Psoas muscle (tissue), 8 donors: Measurements from ENCODE around the gene TPGS1. TPM values are rescaled to one million over a fixed set of nuclear protein-coding genes. Genes with fewer than 3 reads are reported as not detected.

Experiments used
- ATAC-seq, 4 donors: fragments of 200-7000 bp; cut with Tn5 transposase; one replicate each; pipeline ENCODE4 v1.9.1; 2020; ENCODE audit warnings: moderate library complexity in 3 of 4, mild to moderate bottlenecking in 2 of 4
- DNase-seq, 2 donors: peaks; one replicate each; pipeline ENCODE4 v3.0.0-alpha.2; 2020
- H3K27ac ChIP-seq: fragments of 200-600 bp; one replicate; pipeline ENCODE4 v1.8.0; 2022
- H3K27me3 ChIP-seq, 3 donors: fragments of 200-600 bp in 1 of 3; one replicate each; pipeline versions ENCODE4 v1.6.1 to v1.8.0; 2013 to 2022; ENCODE audit warnings: low read length in 2 of 3, mild to moderate bottlenecking in 2 of 3, moderate library complexity in 1 of 3; ENCODE audit not compliant: insufficient read depth in 3 of 3
- H3K36me3 ChIP-seq, 2 donors: fragments of 200-600 bp in 1 of 2; one replicate each; pipeline versions ENCODE4 v1.6.1 to v1.8.0; 2013 to 2022; ENCODE audit warnings: low read depth in 1 of 2, mild to moderate bottlenecking in 1 of 2, moderate library complexity in 1 of 2; ENCODE audit not compliant: insufficient read depth in 1 of 2
- H3K4me1 ChIP-seq: fragments of 200-600 bp; one replicate; pipeline ENCODE4 v1.8.0; 2022
- H3K4me3 ChIP-seq: fragments of 200-600 bp; one replicate; pipeline ENCODE4 v1.8.0; 2022; ENCODE audit warnings: mild to moderate bottlenecking
- H3K9me3 ChIP-seq: fragments of 200-600 bp; one replicate; pipeline ENCODE4 v1.8.0; 2022
- CTCF ChIP-seq: fragments of 200-600 bp; IDR thresholded peaks from one replicate; pipeline ENCODE4 v1.8.0; 2022; ENCODE audit warnings: antibody characterized with exemption
- WGBS, 3 donors: extraction: QIAGEN DNeasy Blood & Tissue Kit; methylation state at CpG; one replicate each; pipeline versions ENCODE4 v1.1.6 to v1.1.7; 2013; 5-methylcytosine and 5-hydroxymethylcytosine counted together
- intact Hi-C, 2 donors: fragments of 100-400 bp; cut with DNase I; formaldehyde crosslinking; loops; one replicate each; pipeline versions ENCODE4 v1.11.0 to v1.14.2; 2022
- polyA plus RNA-seq, 3 donors: library from polyadenylated mRNA; stranded (reverse); fragments of 200-250 nt; gene quantifications; one replicate each; pipeline ENCODE4 v1.2.3, GENCODE V29; 2013
- total RNA-seq, 4 donors: library from RNA; stranded (reverse); fragmentation: NEBNext Ultra II Directional in 2 of 4; extraction: Animal tissue kit (Norgen Biotek cat#: 25700) in 2 of 4; gene quantifications; one replicate each; pipeline versions ENCODE4 v1.2.1 to v1.2.4, GENCODE V29; 2021 to 2023
- donor health status: healthy with polysubstance abuse.
- donor health status: DM: no; HTN: no; CAD: no; lungs with moderate emphysema.
- donor health status: Bipolar disorder and iron deficiency.
- donor health status: healthy.
- donor health status: DM: yes; HTN: yes; CAD: no.
- donor health status: DM: no; HTN: no; CAD: no.
- donor health status: DM: no; HTN: no; CAD: no.
- donor health status: DM: yes; HTN: yes; CAD: no.

The TPGS1 gene
- total and polyA plus RNA-seq, 7 donors: 8.9 to 16.6 (median 10.6) TPM

GRCh38 chr19:482186-483041, 24.9 kb upstream of the TPGS1 start:
- no peak for TF ChIP-seq CTCF
- ATAC-seq (no peak), DNase-seq (peak in 1 of 2 donors; percentile 28)
- no peak overlapping the region for H3K27ac ChIP-seq
- no peaks in the 10 kb centered on the region for H3K9me3 ChIP-seq
- WGBS, 3 donors: 51 to 59% (median 54%) methylated on average over 19 to 20 of the region's 20 CpGs
- no peak overlapping the region for H3K4me3 ChIP-seq
- intact Hi-C loops: loop anchor here in 1 of 2 donors (10.0 kb wide), 1 partner anchor 98 kb away; no protein-coding TSS in a partner anchor
- H3K36me3 ChIP-seq: no peaks in the 10 kb centered on the region
- peaks cover 0 to 22% (median 2%) of the 10 kb centered on the region in 3 donors for H3K27me3 ChIP-seq
- H3K4me1 ChIP-seq: no peaks in the 10 kb centered on the region

GRCh38 chr19:483332-484072, 23.8 kb upstream of the TPGS1 start:
- no peaks in the 10 kb centered on the region for H3K4me1 ChIP-seq
- H3K4me3 ChIP-seq: no peak overlapping the region
- DNase-seq (peak in 1 of 2 donors; percentile 46), ATAC-seq (no peak)
- H3K36me3 ChIP-seq: no peaks in the 10 kb centered on the region
- intact Hi-C loops: loop anchor here in 1 of 2 donors (10.0 kb wide), 1 partner anchor 99 kb away; no protein-coding TSS in a partner anchor
- no peak for TF ChIP-seq CTCF
- no peaks in the 10 kb centered on the region for H3K9me3 ChIP-seq
- no peak overlapping the region for H3K27ac ChIP-seq
- WGBS, 3 donors: 49 to 60% (median 53%) methylated on average over 18 to 21 of the region's 21 CpGs
- H3K27me3 ChIP-seq: peaks cover 0 to 22% (median 2%) of the 10 kb centered on the region in 3 donors

- TF ChIP-seq CTCF: no peak
- Histone ChIP-seq H3K9me3 (no peaks in the 10 kb centered on the region), H3K27ac (no peak overlapping the region), H3K27me3 (peaks cover 0 to 22% (median 2%) of the 10 kb centered on the region in 3 donors), H3K4me1 (no peaks in the 10 kb centered on the region), H3K36me3 (no peaks in the 10 kb centered on the region), H3K4me3 (no peak overlapping the region)
- DNase-seq: peak in 1 of 2 donors; percentile 48
- 63 to 66% (median 64%) methylated on average over 15 of the region's 15 CpGs for WGBS, 3 donors
- ATAC-seq: no peak
- intact Hi-C loops: loop anchor here in 1 of 2 donors (10.0 kb wide), 1 partner anchor 100 kb away; no protein-coding TSS in a partner anchor
These were observed 22.8 kb upstream of the TPGS1 start for GRCh38 chr19:484494-484893.

GRCh38 chr19:485077-485476, 22.2 kb upstream of the TPGS1 start:
- TF ChIP-seq CTCF: no peak
- peaks cover 4% of the 10 kb centered on the region for H3K4me1 ChIP-seq
- intact Hi-C loops: loop anchor here in 1 of 2 donors (10.0 kb wide), 1 partner anchor 100 kb away; no protein-coding TSS in a partner anchor
- H3K36me3 ChIP-seq: no peaks in the 10 kb centered on the region
- ATAC-seq (no peak), DNase-seq (peak in 1 of 2 donors; percentile 3)
- H3K9me3 ChIP-seq: no peaks in the 10 kb centered on the region
- 37 to 58% (median 46%) methylated on average over 22 of the region's 22 CpGs for WGBS, 3 donors
- H3K27me3 ChIP-seq: peaks cover 0 to 22% (median 2%) of the 10 kb centered on the region in 3 donors
- H3K27ac ChIP-seq: no peak overlapping the region
- H3K4me3 ChIP-seq: no peak overlapping the region
